ENCODE results near the gene FRZB.

The FRZB gene

DNA sequence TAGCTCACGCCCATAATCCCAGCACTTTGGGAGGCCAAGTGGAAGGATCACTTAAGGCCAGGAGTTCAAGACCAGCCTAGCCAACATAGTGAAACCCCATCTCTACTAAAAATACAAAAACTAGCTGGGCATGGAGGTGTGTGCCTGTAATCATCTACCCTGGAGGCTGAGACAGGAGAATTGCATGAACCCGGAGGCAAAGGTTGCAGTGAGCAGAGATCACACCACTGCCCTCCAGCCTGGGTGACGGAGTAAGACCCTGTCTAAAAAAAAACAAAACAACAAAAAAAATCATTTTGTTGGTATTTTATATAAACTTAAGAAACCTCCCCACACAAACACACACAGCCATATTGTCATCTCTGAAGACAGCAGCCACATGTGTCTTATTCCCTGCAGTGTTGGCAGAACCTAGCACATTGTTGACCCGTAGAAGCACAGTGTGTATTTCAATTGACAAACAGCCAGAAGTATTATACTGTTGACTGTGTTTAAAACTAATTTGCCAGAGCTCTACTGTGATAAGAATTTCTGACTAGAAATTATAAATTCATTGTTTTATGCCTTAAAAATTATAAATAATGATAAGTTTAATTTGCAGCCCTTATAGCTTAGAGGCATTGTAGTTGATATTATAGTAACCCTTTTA, 82.3 kb downstream of the FRZB start:
- DNase-seq = no peak

Measured in activated CD4-positive, alpha-beta T cell treated with anti-CD3 and anti-CD28 coated beads, Interleukin-2, amount 50 U/mL, for 1 hour (primary cell).